Measurements from ENCODE around the gene EGF.

DNA sequence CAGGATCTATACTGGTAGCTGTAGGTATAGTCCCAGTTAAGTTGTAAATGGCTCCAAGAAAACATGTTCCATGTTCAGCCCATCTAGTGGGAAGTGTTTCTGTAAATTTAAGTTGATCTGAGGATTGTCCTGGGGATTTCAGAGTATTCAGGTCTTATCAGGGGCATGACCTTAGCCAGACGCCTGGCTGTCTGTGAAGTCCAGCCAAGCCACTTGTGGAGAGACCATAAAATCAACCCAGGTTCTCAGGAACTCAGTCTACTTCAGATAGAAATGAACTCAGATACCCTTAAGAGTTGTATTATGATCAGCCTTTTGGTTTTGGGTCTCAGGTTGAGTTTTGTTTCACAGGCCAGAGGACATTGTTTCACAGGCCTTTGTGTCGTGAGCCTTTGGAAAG lies 95.9 kb downstream of the EGF start:
- no peak for TF ChIP-seq EZH2 (IDR thresholded peaks at IDR 0.05; ENCODE audit: borderline replicate concordance, low read depth, low read length, poor library complexity, severe bottlenecking)
- TF ChIP-seq, protein P1, sequence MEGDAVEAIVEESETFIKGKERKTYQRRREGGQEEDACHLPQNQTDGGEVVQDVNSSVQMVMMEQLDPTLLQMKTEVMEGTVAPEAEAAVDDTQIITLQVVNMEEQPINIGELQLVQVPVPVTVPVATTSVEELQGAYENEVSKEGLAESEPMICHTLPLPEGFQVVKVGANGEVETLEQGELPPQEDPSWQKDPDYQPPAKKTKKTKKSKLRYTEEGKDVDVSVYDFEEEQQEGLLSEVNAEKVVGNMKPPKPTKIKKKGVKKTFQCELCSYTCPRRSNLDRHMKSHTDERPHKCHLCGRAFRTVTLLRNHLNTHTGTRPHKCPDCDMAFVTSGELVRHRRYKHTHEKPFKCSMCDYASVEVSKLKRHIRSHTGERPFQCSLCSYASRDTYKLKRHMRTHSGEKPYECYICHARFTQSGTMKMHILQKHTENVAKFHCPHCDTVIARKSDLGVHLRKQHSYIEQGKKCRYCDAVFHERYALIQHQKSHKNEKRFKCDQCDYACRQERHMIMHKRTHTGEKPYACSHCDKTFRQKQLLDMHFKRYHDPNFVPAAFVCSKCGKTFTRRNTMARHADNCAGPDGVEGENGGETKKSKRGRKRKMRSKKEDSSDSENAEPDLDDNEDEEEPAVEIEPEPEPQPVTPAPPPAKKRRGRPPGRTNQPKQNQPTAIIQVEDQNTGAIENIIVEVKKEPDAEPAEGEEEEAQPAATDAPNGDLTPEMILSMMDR (conservative IDR thresholded peaks at IDR 0.05; ENCODE audit: low read depth, low read length): no peak

Measured in A673 (cell line).